GM18499 (cell line): ENCODE measurements around the gene PRPSAP2.

Experiments
- ATAC-seq: cut with Tn5 transposase; IDR thresholded peaks from one replicate; pipeline ENCODE4 v1.9.1; 2021; ENCODE audit warnings: moderate number of reproducible peaks; ENCODE audit not compliant: insufficient read depth, unreplicated experiment

The PRPSAP2 gene

DNA sequence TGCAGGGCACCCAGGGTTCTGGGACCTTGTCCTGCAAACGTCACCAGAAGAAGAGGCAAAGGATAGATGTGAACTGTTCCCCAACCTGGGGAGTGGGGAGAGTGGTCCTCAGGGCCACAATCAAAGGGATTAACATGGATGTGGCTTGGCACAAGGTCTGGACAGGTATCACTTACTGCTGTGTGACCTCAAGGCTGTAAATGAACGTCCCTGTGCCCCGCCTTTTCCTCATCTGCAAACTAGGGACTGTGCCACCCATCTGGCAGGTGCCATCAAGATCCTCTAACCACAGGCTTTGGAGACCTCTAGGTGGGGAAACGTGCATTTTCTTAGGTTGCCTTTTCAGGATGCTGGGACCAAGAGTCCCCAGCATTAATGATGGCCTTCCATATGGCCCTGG lies 119.1 kb downstream of the PRPSAP2 start:
- no peak for ATAC-seq

DNA sequence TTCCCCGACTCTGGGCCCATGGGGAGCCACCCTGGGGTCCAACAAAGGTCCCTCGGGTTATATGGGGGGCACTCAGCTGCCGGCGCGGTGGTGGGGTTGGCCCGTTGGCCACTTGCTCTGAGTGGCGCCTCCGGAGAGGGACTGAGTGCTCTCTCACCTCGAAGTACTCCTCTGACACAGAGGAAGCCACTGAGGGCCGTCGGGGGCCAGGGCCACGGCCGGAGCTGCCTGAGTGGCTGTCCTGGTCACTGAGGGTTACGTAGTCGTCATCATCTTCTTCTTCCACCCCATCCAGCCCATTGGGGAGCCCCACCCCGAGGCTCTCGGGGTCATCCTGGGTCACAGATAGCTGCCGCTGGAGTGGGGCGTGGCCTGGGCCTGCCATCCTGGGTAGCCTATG lies 119.7 kb downstream of the PRPSAP2 start:
- no peak for ATAC-seq

DNA sequence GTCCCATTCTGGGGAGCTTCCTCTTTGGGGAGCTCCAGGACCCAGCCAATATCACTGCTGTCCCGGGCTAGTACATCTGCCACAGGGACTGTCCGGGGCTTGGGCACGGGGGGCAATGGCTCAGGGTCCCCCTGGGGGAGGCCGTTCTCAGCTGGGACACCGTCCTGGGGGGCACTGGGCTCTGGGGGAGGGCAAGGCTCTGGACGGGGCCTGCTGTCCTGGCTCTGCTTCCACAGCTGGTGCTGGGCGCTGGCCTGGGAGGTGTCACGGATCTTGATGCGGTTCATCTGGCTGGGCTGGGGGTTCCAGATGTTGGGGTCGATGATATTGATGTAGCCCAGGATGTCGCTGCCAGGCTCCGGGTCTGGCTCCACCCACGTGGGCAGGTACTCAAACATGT lies 120.1 kb downstream of the PRPSAP2 start:
- ATAC-seq: no peak

GRCh38 chr17:18978655-18979054 lies 120.7 kb downstream of the PRPSAP2 start:
- no peak for ATAC-seq
